GM18526 (cell line): ENCODE measurements around the gene MTFR1L.

Experiments used
- POLR2A ChIP-seq: IDR thresholded peaks from 3 replicates; pipeline ENCODE4 v1.6.1; 2011; ENCODE audit not compliant: insufficient read length; ENCODE audit errors: extremely low read depth

Gene MTFR1L

DNA sequence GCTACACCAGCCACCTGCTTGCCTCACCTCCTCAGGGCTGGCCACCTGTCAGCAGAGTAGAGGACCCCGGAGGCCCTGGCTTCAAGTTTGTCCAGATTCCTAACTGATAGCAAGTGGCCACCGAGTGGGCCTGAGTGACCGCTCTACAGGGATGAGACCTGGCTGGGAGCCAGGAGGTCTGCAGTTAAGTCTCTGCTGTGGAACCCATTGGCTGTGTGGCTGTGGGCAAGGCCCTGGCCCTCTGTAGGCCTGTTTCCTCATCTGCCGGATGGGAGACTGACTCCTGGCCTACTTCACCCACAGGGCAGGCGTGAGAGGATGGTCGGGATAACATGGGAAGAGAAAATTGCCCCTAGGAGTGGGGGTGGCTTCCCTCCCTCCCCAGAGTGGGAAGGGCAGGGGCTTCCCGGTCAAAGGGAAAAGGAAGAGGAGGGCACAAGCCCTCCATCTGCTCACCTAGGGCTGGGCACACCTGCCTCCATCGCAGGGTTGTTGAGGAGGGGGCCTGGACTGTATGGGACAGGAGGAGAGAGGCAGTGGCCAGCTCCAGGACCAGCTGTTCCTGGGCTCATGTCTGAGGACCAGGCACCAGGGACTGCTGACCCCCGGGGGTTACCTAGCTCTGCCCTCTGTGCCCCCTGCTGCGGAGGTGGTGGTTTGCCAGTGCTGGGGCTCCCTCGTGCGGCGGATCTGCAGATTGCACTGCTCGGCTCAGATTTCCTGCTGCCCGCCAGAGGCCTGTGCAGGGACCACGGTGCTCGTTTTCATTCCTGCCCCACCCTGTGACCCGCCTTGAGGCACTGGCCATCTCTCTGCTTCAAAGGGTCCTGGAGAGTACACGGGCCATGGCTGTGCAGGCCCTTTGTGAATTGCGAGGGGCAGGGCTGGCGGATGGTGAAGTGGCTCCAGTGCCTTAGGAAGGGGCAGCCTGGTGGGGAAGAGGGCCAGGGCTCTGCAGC, 9.1 kb upstream of the MTFR1L start:
- no peak for TF ChIP-seq POLR2A

DNA sequence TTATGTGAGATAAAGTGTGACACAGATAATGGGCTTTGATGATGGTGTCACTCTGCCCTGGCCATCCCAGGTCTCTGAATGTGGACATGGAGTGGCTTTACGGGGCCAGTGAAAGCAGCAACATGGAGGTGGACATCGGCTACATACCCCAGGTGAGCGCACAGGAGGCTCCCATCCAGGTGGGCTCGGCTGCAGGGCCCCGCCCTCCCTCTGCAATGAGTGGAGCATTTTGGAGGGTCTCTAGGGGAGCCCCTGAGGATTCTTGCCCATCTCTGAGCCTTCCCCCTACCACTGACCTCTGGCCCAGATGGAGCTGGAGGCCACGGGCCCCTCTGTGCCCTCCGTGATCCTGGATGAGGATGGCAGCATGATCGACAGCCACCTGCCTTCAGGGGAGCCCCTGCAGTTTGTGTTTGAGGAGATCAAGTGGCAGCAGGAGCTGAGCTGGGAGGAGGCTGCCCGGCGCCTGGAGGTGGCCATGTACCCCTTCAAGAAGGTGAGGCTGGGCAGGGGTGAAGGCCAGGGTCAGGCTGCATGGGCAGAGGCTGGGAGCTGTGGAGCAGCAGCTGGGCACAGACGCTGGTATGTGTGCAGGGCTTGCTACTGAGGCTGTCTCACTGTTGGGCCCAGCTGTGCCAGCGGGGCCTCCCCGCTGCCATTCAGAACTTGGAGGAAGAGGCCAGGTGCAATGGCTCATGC, 8.2 kb upstream of the MTFR1L start:
- TF ChIP-seq POLR2A, result no peak

DNA sequence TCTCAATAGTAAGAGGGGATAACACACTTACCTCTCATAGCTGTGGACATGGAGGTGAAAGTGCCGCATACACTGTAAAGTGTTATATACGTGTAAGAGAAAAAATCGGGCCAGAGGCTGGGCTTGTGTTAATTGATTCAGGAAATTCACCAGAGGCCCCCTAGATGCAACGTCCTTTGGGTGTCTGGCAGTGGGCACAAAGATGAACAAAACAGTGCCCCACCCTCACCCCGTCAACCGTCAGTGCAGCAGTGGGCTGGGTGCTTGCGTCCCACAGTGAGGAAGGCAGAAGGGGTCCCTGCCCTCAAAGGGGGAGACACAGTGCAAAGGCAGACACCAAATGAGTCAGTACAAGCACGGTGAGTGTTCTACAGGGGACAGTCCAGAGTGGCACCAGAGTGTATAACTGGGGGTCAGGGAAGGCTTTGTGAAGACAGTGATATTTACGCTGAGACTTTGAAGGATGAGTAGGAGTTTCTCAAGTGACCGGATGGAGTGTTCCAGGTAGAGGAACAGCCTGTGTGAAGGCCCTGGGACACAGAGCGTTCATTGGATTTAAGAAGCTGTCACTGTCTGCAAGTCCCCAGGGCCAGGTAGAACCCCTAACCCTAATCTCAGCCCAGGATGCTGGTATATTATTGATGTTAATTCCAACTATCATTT, 6.6 kb upstream of the MTFR1L start:
- no peak for TF ChIP-seq POLR2A

DNA sequence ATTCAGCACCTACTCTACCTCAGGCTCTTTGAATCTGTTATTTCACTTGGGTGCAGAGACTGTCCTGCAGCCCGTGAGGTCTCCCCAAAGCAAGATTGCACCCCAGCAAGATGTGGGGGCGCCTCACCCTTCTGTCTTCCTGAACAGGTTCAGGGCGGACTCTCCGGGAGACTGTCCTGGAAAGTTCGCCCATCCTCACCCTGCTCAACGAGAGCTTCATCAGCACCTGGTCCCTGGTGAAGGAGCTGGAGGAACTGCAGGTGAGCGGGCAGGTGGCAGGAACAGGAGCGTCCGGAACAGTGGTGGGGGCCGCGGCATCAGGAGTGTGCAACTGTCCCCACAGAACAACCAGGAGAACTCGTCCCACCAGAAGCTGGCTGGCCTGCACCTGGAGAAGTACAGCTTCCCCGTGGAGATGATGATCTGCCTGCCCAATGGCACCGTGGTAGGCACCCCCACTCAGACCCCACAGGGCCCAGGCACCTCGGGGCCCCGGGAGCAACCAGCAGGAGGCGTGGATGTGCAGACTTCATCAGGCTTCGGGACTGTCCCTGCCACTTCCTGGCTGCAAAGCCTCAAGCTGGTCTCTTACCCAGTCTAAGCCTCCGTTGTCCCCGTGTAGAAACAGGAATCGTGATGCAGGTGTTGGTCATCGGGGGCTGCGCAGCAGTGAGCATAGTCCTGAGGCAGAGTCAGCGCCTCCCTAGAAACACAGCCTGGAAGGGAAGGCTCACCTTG, 5.9 kb upstream of the MTFR1L start:
- no peak for TF ChIP-seq POLR2A

DNA sequence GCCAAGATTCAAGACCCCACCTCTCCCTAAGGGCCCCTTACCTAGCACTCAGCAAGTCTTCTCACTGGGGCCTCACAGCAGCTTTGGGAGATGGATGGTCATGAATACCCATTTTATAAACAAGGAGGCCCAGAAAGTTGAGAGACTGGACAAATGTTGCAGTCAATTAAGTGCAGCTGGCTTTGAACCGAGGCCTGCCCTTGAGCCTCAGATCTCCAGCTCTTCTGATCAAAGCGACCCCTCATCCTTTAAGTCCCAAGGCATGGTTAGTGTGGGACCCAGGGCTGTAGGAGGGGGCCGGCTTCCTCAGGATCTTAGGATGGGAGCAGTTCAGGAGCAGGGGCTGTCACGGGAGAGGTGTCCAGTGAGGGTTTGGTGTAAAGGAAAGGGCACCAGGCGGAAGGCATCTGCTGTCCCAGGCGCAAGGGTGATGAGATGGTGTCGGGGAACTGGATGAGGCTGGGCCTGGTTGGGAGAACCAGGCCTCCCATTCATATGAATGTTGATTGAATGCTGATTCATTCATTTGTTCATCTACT, 5.1 kb upstream of the MTFR1L start:
- TF ChIP-seq POLR2A, result no peak

DNA sequence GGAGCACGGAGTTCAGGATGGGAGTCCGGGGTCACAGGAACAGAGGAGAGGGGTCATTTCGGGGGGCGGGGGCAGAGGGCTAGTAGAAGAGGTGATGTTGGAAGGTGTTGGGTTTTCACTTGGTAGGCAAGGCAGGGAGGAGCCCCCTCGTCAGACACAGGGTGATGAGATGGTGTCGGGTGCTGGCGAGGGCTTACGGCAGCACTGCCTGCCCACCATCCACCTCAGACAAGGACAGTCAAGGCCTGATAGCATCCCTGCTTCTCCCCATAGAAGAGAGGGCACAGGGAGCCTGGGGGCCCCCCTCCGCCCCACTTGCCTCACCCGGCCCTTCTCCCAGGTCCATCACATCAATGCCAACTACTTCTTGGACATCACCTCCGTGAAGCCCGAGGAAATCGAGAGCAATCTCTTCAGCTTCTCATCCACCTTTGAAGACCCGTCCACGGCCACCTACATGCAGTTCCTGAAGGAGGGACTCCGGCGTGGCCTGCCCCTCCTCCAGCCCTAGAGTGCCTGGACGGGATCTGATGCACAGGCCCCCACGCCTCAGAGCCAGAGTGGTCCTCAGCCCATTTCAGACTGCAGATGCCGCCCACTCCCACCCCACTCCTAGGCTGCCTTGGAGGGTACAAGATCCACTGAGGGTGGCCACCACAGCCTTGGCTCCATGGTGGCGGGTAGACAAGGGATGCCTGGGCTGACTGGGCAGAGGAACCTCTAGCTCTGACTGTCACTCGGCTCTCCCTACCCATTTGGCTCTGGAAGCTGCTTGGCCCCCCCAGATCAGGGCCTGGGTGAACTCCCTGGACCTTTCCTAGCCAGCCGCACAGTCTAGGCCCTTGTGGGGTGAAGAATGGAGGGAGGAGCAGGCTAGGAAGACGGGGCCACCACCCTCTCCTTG, 4.3 kb upstream of the MTFR1L start:
- no peak for TF ChIP-seq POLR2A

DNA sequence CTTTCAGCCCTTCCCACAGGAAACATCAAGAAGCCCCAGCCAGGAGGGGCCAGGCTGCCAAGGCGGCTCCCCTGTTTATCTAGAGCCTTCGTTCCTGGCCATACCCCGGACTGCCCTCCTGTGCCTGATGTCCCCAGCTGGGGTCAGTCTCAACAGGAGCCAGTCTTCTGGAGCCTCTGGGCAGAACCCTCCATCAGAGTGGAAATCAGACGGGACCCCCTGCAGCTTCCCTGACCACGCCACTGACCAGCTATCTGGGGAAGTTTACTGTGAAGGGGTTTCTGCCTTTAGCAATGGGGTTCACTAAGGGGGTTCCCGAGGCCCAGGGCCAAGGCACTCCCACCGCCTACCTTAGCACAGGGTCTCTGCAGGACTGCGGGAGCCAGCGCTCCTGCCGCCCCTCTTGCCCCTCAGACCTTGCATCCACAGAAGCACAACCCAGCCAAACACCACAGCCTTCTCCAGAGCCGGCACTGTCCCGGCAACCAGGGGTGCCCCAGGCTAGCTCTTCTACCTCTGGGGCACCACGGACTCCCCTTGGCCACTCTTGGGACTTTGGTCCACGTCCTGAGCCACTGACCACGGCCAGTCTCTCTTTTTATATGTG, 3.5 kb upstream of the MTFR1L start:
- TF ChIP-seq POLR2A, result no peak

DNA sequence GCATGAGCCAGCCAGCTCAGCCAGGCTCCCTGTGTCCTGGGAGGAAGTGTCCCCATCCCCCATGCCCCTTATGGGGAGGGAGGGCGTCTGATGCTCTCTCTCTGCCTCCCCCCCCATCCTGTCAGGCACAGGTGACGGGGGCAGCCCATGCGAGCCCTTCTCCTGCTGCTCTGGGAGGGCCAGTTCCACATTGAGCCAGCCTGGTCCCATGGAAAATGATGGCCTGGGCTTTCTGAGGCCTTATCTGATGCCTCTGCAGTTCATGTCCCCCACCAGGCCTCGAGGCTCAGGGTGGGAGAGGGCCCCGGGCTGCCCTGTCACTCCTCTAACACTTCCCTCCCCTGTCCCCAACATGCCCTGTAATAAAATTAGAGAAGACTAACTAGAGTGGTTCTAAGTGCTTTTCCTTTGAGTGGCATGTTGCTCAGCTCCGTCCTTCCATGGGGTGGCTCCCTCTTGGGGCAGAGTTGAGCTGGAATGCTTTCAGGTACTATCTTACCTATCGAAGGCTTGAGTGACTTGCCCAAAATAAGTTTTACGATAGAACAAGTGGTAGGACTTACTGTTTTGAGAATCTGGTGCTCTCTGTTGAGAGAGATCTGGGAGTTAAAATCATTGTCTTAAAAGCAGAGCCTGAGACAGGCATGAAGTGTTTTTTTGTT, 1.8 kb upstream of the MTFR1L start:
- TF ChIP-seq POLR2A, result no peak

DNA sequence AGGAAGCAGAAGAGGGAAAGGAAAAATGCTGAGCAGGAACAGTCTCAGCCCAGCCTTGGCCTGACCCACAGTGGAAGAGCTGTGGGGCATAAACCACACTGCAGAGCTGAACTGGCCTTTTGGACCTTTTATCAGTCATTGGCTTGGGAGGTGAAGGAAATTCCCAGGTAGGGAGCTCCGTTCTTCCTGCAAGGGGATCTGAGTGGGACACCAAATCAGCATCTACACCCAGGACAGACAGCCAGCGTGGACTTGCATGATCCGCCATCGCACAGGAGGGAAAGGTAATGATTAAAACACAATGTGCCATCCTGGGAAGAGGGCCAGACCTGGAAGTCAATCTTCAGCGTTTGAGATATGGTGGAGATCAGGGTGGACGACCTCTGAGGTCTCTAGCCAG, 1.2 kb upstream of the MTFR1L start:
- no peak for TF ChIP-seq POLR2A

DNA sequence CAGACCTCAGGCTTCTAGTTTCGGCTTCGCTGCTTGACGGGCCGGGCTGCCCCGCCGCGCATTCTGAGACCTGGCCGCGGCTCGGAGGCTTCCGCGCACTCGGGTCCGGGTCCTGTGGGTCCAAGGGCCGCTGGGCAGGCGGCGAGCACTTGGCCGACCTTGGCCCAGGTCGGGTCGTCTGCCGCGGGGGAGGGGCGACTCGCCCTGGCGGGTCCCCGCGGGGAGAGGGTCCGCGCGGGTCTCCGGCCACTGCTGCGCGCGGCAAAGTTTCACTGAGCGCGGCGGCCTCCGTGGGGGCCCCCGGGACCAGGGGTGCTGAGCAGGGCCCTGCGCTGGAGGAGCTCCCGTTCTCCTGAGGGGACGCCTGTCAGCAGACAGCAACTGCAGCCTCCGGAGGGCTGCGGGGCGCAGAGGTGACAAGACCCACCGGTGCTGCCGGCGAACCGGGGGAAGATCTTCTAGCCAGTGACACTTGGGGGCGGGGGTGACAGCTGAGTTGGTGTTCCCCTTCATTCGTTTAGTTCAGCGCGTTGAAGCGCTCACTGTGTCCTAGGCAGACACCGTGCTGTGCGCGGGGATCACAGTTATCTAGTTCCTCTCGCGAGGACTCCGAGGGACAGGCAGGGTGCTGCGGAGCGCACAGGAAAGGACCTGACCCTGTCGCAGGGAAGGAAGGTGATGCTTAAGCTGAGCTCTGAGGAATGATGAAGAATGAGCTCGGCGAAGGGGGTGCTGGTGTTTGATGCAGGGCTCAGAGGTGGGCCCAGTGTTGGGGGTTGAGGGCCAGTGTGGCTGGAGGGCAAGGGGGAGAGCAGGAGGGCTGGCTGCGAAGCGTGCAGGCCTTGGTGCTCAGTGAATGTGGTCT, 725 bp downstream of the MTFR1L start:
- peak; percentile 63 for TF ChIP-seq POLR2A

DNA sequence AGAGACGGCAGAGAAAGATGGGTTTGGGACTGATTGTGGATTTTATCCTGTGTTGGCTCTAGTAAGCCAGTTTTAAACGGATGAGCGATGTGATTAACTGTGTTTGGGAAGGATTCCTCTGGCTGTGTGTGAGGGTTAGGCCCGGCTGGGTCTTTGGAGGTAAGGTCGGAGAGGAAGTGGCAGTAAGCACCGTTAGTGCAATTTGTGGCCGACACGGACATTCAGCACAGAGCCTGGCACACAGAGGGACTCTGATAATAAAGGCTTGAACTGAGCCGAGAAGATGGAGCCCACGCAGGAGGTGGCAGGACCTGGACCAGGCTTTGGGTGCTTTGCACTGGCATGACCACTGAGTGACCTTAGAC, 1.3 kb downstream of the MTFR1L start:
- no peak for TF ChIP-seq POLR2A

DNA sequence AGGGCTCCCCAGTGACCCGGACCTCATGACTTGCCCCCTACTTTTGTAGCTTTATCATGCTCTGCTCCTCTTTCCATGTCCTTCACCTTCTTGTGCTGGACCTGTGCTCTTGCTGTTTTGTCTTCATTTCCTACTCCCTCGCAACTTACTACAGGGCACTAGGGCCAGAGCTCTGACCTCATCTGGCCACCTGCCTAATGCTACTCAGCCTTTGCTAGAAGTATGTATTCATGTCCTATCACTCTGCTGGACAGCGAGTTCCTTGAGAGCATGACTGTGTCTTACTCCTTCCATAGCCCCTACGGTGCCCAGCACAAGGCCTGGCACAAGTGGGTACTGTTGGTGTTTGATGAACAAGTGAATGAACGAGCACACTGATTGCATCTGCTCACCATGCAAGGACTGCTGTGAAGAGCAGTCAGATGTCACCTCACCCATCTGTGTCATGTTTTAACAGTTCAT, 1.9 kb downstream of the MTFR1L start:
- no peak for TF ChIP-seq POLR2A

DNA sequence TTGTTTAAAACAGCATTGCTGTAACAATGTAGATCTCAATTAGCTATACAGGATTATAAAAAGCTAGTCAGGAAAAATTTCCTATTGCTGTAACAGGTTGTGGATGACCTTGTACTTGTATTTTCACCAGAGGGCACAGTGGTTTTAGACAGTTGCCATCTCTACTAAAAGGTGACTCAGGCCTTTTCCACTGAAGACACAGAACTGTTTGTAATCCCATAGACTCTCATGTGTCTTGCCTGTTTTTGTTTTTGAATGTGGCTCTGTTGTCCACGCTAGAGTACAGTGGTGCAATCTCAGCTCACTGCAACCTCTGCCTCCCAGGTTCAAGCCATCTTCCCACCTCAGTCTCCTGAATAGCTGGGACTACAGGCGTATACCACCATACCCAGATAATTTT, 5.9 kb downstream of the MTFR1L start:
- TF ChIP-seq POLR2A, result no peak
